ENCODE data around the gene ZNF616.
"Not testable (repeated sequence)": the region's sequence is repeated elsewhere in the genome, so short reads cannot be mapped to it uniquely, and the experiment has no call there.

ZNF616 gene

DNA sequence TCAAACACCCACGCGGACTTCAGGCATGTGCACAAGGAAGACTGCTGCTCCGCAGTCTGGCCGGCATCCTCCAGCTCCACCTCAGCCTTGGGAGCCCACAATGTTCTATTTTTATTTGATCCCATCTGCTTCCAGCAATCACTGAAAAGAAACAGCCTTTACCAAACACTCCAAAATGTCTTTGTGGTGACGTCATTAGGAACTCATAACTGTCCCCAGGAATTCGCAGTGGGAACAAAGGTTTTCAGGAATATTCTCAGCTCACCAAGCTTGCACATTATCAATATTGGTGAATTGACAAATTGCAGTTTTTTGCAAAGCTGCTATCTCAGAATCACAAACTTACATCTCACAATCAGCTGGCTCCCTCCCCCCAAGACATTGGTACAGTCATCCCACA is 29.0 kb downstream of the ZNF616 start:
- no peak overlapping the region for H3K4me3 ChIP-seq (ENCODE audit: low read depth, low read length)
- TF ChIP-seq CTCF (IDR thresholded peaks at IDR 0.05; ENCODE audit: borderline replicate concordance, insufficient read depth, low read depth, low read length) = no peak

DNA sequence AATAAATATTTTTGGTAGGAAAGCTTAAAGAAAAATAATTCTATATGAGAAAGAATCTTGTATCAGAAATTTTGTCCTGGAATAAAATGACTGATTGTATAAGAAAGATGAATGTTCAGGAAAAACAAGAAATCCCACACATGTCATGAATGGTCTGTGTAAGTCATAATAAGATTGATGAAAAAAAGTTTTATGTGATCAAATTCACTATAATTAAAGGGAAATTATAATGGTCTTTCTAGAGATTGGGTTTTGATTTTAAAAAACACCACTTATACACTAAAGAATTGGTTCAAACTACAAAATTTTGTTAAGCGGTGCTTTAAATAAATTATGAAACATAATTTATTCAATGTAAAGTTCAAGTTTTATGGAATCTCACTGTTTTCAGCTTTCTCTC is 37.0 kb downstream of the ZNF616 start:
- no peak for TF ChIP-seq CTCF (IDR thresholded peaks at IDR 0.05; ENCODE audit: borderline replicate concordance, insufficient read depth, low read depth, low read length)
- no peak overlapping the region for H3K4me3 ChIP-seq (ENCODE audit: low read depth, low read length)

DNA sequence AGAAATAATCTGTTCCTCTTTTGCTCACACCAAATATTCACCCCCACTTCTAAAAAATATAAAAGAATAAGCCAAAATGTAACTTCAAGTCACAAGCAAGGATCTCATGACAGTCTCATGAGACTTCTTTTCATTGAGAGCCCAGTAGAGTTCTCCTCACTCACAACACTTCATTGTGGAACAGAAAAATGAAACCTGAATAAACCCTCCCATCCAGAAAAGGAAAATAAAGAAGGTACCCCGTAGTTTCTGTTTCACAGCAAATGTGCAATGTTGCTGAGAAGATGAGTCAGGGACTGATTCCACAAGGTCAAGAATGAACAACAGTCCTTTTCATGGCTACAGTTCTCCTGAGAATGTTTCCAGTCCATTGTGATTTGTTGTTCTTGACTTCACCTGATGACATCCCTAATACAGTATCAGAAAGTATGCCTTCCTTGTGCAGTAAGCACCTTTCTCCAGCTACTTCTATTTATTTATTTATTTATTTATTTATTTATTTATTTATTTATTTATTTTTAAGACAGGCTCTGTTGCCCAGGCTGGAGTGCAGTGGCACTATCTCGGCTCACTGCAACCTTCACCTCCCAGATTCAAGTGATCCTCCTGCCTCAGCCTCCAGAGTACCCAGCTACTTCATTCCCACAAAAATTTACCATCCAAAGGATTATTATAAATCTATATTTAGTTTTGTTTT is 37.7 kb downstream of the ZNF616 start:
- no peak for TF ChIP-seq CTCF (IDR thresholded peaks at IDR 0.05; ENCODE audit: borderline replicate concordance, insufficient read depth, low read depth, low read length)

GRCh38 chr19:52099497-52100138 is 40.1 kb downstream of the ZNF616 start:
- no peak overlapping the region for H3K4me3 ChIP-seq (ENCODE audit: low read depth, low read length)
- TF ChIP-seq CTCF (IDR thresholded peaks at IDR 0.05; ENCODE audit: borderline replicate concordance, insufficient read depth, low read depth, low read length) = no peak

More for the DNA sequence above, 37.7 kb downstream of the ZNF616 start:
- no peak overlapping the region for H3K4me3 ChIP-seq (ENCODE audit: low read depth, low read length)

GRCh38 chr19:52096416-52096815 is 43.3 kb downstream of the ZNF616 start:
- not testable (repeated sequence) for H3K4me3 ChIP-seq (ENCODE audit: low read depth, low read length)

- no peak within 1 kb of the TSS for H3K4me3 ChIP-seq (ENCODE audit: low read depth, low read length)
- TF ChIP-seq CTCF (IDR thresholded peaks at IDR 0.05; ENCODE audit: borderline replicate concordance, insufficient read depth, low read depth, low read length) = no peak
Observed at GRCh38 chr19:52095172-52096014, 44.3 kb downstream of the ZNF616 start, which contains the start of gene ZNF841. TSS of gene ZNF841 (minus strand) at chr19:52095765. CDS start at chr19:52084801, 10,964 bp downstream.

- no peak overlapping the region for H3K4me3 ChIP-seq (ENCODE audit: low read depth, low read length)
- no peak for TF ChIP-seq CTCF (IDR thresholded peaks at IDR 0.05; ENCODE audit: borderline replicate concordance, insufficient read depth, low read depth, low read length)
Observed at GRCh38 chr19:52094526-52095130, 45.1 kb downstream of the ZNF616 start.
